ENCODE results near the gene FLT4.

Gene FLT4

DNA sequence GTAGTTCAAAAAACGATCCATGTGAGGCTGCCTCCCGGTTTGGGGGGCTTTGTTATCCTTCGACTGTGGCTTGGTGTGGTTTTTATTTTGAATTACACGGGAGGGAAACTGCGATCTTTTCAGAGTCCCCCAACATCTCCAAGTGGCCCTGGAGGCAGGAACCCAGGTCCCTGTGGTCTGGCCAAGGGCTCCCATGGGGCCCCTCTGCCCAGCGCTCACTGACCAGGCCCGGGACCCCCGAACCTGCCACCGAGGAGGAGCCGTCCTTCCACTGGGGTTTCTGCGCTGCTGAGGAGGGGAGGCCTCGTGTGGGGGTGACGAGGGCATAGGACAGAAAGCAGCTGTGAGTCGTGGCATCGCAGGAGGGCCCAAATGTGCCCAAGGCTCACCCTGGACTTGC is 40.0 kb downstream of the FLT4 start:
- in situ Hi-C loops (cut with MboI; ENCODE audit: low sequenced_read_pairs), result no loop called here

- in situ Hi-C loops (cut with MboI; ENCODE audit: low sequenced_read_pairs), result no loop called here
These were observed 40.7 kb downstream of the FLT4 start for GRCh38 chr5:180608572-180609310.

DNA sequence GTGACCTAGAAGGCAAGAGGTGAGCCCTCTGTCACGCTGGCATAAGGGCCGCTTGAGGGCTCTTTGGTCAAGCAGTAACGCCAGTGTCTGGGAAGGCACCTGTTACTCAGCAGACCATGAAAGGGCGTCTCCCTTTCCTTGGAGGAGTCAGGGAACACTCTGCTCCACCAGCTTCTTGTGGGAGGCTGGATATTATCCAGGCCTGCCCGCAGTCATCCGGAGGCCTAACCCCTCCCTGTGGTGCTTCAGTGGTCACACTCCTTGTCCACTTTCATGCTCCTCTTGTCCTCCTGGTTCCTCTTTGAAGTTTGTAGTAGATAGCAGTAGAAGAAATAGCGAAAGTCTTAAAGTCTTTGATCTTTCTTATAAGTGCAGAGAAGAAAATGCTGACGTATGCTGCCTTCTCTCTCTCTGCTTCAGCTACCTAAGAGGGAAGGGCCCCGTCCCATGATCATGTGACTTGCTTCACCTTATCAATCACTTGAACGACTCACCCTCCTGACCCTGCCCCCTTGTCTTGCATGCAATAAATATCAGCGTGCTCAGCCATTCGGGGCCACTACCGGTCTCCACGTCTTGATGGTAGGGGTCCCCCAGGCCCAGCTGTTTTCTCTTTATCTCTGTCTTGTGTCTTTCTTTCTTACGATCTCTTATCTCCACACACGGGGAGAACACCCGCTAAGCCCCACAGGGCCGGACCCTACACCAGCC is 41.4 kb downstream of the FLT4 start:
- in situ Hi-C loops (cut with MboI; ENCODE audit: low sequenced_read_pairs), result no loop called here

GRCh38 chr5:180606215-180606785 is 43.1 kb downstream of the FLT4 start:
- in situ Hi-C loops (cut with MboI; ENCODE audit: low sequenced_read_pairs), result no loop called here

DNA sequence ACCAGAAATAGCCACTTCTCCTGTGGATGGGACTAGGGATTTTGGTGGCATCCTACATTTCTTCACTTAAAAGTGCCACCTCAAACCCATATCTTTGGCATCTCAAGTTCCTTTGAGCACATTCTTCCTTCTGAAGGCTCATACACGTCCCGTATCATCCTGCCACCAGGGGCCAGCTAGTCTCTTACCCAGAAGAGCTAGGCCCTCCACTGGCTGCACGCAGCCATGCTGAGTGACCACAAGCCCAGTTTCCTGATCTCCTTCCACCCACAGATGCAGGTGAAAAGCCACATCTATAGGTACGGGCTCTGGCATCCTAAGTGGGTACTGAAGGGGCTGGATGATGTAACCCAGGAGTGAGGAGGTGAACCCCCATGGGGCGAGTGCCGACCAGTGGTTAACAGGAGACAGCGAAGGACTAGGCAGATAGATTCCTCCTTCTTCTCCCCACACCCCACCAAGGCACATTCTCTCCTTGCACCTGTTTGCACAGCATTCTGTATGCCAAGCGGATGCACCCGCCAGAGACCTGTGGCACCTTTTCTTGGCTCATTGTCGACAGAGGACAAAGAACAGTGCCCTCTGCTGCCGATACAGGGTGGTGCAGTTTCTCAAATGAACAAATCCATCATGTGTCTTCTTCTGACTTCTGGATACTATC is 43.7 kb downstream of the FLT4 start:
- in situ Hi-C loops (cut with MboI; ENCODE audit: low sequenced_read_pairs), result no loop called here

DNA sequence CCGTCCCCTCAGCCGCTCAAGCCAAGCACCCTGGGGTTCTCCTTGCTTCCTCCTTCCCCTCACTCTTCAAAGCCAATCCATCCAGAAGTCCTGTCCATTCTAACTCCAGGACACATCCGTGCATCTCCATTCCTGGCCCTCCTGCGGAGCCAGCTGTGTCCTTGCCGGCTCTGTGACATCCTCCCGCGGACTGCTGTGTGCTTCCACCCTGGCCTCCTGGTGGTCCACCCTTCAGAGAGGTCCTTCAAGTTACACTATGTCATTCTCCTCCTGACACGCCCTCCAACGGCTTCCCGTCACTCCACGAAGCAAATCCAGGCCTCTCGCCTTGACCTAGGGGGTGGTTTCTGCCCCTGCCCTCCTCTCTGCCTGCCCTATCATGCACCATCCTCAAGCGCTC is 45.1 kb downstream of the FLT4 start:
- in situ Hi-C loops (cut with MboI; ENCODE audit: low sequenced_read_pairs), result no loop called here

GRCh38 chr5:180603076-180603594 is 46.3 kb downstream of the FLT4 start:
- in situ Hi-C loops (cut with MboI; ENCODE audit: low sequenced_read_pairs), result no loop called here

GRCh38 chr5:180602481-180603075 is 46.8 kb downstream of the FLT4 start:
- in situ Hi-C loops (cut with MboI; ENCODE audit: low sequenced_read_pairs), result no loop called here

DNA sequence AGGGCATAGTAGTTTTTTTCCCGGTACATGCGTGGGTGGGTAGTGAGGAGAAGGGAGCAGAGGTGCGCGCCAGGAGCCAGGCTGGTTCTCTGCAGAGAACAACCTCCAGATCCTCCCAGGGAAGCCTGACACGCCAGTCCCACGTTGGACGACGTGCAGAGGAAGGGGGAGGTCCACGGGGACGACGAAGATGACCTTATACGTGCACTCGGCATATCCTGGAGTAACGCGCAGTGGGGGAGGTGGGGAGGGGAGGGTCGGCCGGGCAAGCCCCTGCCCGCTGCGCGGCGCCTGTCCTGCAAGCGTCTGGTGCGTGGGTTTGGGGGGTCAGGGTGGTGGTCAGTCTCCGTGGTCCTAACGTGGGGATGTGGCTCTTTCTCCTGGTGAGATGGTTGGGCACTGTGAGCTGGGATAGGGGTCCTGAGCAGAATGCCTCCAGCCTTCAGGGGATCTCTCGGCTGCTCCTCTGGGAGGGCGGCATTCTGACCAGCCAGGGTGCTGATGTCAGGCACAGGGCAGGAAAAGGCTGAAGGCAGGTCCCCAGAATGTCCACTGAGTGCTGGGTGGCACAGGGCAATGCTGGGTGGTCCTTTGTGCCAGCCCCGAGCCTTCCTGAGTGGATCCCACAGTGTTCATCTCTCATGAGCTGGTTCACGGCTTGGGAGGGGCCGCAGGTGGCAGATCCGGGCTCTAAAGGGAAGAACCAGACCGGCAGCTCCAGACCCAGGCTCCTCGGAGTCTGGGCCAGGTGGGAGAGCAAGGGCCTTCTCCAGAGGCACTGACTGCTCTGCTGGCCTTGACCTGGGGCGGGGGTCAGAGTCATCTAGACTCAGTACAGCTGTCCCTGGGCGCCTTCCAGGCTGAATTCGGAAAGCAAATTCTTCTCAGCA is 47.6 kb downstream of the FLT4 start:
- in situ Hi-C loops (cut with MboI; ENCODE audit: low sequenced_read_pairs), result no loop called here

DNA sequence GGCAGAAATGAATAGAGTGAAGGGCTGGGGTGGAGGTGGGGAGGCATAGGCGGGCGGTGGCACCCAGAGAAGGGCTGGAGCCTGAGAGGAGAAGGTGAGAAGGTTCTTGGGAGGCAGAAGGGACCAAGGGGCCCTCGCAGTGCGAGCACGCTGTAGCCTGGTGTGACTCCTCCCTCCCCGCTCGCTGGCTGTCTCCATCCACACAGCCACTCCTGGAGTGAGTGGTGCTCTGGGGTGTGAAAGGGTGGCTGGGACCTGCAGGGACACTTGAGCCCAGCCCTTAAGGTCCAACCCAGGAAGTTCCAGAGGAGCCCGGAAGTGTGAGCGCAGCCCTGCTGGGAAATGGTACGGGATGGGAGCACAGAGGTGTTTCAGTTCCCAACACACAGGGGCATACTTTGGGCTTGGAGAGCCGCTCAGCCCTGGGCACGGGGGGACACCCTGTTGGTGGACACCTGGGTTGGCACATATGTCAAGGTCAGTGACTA is 48.8 kb downstream of the FLT4 start:
- in situ Hi-C loops (cut with MboI; ENCODE audit: low sequenced_read_pairs), result no loop called here

GRCh38 chr5:180599981-180600553 is 49.3 kb downstream of the FLT4 start:
- in situ Hi-C loops (cut with MboI; ENCODE audit: low sequenced_read_pairs), result no loop called here

DNA sequence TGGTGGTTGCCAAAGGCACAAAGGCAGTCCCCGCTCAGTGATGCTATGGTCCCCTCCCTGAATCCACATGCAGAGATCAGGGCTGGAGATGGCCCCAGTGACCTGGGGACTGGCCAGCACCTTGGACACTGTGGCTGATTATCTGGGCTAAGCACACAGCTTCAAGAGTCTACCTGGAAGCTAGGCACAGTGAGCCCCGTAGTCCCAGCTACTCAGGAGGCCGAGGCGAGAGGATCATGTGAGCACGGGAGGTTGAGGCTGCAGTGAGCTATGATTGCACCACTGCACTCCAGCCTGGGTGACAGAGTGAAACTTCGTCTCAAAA is 49.8 kb downstream of the FLT4 start:
- in situ Hi-C loops (cut with MboI; ENCODE audit: low sequenced_read_pairs), result no loop called here

GRCh38 chr5:180598797-180599589 is 50.4 kb downstream of the FLT4 start:
- in situ Hi-C loops (cut with MboI; ENCODE audit: low sequenced_read_pairs), result no loop called here

DNA sequence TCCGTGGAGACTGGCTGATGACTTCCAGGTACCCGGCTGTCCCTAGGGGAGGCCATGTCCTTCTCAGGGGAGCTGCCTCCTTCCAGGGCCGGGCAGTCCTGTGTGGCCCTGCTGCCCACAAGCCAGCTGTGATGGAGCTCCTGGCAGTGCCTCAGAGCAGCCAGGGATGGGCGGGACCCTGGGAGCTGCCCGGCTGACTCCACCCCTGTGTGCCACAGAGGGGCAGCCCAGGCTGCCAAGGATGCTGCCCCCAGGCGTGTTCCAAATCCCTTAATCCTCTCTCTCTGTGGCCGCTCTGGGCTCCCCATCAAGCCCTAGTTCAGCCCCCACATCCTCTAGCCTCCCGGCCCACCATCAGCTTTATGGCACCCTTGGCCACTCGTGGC is 51.1 kb downstream of the FLT4 start:
- in situ Hi-C loops (cut with MboI; ENCODE audit: low sequenced_read_pairs), result no loop called here

DNA sequence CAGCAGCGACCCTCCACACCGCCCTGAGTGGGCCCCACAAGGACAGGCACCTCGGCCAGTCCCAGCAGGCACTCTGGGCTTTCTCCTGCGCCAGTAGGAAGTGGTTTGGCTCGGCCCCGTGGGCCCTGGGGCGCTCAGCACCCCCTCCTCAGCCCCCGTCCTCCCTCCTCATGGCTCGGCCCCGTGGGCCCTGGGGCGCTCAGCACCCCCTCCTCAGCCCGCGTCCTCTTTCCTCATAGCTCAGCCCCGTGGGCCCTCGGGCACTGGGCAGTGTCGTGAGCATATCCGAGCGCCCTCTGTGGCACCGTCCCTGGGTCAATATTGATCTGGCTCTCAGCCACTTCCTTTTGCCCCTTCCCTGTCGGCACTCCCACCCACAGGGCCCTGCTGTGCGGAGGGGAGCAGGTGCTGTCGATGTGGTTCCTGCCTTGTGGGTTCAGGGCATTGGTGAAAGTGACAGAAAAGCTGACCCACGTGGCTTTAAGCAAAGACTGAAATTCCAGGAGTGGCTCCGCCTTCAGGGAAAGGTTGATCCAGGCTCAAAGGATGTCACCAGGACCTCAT is 52.6 kb downstream of the FLT4 start:
- in situ Hi-C loops (cut with MboI; ENCODE audit: low sequenced_read_pairs), result no loop called here

GRCh38 chr5:180596115-180596667 is 53.2 kb downstream of the FLT4 start:
- in situ Hi-C loops (cut with MboI; ENCODE audit: low sequenced_read_pairs), result no loop called here

GRCh38 chr5:180595381-180596114 is 53.9 kb downstream of the FLT4 start:
- in situ Hi-C loops (cut with MboI; ENCODE audit: low sequenced_read_pairs), result no loop called here

- in situ Hi-C loops (cut with MboI; ENCODE audit: low sequenced_read_pairs), result no loop called here
These were observed 54.4 kb downstream of the FLT4 start for GRCh38 chr5:180595046-180595379.
